GM13976 (cell line): ENCODE measurements around the gene YARS1.

Source experiments
- DNase-seq: peaks from one replicate; pipeline ENCODE4 v3.0.0; 2012; ENCODE audit warnings: low spot score
- in situ Hi-C: fragments of 300-500 bp; cut with MboI; formaldehyde crosslinking; loops from one replicate; pipeline ENCODE4 v1.12.0; 2022; ENCODE audit warnings: low sequenced_read_pairs, mixed read lengths, inconsistent platforms; ENCODE audit not compliant: unreplicated experiment
- TF ChIP-seq, protein P1 (sequence below): IDR thresholded peaks from 2 replicates; pipeline ENCODE4 v1.5.1; 2012; ENCODE audit warnings: borderline replicate concordance, mild to moderate bottlenecking; ENCODE audit not compliant: insufficient read depth; ENCODE audit errors: extremely low read depth, missing control alignments, control extremely low read depth

The YARS1 gene

DNA sequence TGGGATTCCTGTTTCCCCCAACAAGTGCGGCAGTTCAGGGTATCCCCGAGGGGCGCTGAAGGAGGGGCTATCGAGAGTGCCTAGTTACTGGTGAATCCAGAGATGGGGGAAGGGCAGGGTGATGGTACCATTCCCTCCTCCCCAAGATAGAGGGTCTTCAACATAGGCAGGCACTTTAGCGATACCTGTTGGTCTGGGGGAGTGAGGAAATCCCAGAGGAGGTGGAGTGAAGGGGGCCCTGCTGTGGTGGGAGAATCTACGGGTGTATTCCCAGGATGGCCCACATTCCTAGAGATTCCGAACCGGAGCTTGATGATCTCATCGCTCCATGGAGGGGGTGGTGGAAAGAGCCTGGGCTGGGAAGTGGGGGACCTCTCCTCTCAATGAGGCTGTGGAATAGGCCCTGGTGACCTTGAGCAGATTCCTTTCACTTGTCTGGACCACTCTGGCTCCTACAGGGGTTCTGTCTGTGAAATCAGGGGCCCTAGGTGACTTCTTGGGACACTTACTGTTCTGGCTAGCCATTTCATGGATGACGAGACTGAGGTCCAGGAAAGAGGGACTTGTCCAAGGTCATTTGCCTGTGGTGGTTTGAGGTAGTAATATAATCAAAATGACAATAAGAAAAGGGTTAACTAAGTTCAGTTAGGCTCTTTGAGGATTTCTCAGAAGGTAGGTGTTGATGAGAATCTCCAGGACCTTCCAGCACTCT lies 61.9 kb downstream of the YARS1 start:
- no peak for DNase-seq
- in situ Hi-C loops, result no loop called here
- TF ChIP-seq, protein P1, sequence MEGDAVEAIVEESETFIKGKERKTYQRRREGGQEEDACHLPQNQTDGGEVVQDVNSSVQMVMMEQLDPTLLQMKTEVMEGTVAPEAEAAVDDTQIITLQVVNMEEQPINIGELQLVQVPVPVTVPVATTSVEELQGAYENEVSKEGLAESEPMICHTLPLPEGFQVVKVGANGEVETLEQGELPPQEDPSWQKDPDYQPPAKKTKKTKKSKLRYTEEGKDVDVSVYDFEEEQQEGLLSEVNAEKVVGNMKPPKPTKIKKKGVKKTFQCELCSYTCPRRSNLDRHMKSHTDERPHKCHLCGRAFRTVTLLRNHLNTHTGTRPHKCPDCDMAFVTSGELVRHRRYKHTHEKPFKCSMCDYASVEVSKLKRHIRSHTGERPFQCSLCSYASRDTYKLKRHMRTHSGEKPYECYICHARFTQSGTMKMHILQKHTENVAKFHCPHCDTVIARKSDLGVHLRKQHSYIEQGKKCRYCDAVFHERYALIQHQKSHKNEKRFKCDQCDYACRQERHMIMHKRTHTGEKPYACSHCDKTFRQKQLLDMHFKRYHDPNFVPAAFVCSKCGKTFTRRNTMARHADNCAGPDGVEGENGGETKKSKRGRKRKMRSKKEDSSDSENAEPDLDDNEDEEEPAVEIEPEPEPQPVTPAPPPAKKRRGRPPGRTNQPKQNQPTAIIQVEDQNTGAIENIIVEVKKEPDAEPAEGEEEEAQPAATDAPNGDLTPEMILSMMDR, result no peak

DNA sequence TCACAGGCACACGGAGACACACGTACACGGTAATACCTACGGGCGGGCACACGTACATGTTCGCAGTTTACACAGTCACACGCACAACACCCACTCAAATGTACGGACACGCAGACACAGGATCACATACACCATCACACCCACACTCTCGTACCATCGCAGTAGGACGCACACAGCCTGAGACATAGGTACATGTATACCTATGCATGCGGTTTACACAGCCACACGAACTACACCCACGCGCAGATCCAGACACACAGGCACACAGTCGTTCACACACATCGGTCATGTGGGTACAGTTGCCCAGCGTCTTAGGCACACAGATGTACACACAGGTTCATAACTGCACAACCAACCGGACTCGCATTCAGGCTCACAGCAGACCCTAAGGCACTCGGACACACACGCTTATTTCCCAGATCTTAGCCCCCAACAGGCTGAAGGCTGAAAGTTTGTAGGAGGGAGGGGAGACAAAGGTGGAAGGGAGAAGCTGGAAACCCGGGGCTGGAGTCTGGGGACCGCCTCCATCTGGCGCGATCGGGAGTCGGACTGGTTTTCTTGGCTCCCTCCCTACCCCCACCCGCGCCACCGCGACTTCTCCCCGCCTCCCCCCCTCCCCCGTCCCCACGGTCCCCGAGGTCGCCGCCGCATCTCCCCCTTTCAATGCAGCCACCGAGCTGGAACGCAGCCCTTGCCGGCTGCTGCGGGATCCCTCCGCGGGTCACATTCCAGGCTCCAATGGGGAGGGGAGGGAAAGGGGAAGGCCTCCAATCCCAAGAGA lies 62.7 kb downstream of the YARS1 start:
- in situ Hi-C loops, result no loop called here
- TF ChIP-seq, protein P1, result no peak
- DNase-seq, result no peak

DNA sequence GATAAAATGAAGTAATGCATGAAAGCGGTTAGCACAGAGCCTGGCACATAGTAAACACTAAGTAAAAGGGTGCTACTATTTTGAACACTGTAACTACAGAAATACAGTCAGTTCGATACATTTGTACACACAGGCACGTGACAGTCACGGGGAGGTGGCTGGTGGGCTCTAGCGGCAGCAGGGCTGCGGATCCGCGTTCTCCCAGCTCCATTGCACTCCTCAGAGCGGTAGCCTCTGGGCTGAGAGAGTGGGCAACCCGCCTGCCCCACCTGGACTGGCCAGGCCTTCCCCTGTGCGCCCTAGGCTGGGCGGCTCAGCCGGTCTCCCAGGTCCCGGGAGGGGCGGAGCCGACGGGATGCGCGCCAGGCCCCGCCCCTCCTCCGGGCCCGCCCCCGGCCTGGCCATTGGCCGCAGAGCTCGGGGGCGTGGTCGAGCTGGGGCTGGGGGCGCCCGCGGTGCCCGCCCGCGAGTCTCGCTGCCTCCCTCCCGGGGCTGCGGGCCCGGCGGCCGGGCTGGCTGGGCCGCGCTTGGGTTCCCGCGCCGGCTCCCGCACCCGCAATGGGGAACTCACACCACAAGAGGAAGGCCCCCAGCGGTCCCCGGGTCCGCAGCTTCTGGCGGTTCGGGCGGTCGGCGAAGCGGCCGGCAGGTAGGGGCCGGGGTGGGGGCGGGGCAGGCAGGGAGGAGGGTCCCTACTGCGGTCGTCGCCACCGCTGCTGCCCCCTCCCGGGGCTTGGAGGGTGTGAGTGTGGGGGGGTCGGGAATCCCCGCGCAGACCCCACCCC lies 63.4 kb downstream of the YARS1 start:
- DNase-seq, result peak; percentile 95
- in situ Hi-C loops, result no loop called here

DNA sequence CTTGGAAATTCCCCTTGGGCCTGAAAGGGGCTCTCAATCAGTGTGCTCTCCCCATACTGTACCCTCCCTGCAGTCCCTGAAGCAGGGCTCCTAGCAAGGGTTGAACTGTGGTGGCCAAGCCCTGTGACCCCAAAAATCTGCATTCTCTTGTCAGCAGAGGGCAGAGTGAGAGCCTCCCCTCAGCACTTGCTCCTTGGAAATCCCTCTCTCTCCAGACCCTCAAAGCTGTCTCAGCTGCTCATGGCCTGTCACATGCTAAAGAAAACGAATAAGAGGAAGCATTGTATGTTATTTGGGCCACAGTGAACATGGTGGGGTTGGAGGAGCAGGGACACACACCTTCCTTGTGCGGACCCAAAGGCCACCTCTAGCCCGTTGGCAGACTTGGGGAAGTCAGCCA lies 67.4 kb downstream of the YARS1 start:
- no peak for DNase-seq
- TF ChIP-seq, protein P1, result no peak
- in situ Hi-C loops, result no loop called here

More for the DNA sequence above, 63.4 kb downstream of the YARS1 start:
- TF ChIP-seq, protein P1, result no peak

DNA sequence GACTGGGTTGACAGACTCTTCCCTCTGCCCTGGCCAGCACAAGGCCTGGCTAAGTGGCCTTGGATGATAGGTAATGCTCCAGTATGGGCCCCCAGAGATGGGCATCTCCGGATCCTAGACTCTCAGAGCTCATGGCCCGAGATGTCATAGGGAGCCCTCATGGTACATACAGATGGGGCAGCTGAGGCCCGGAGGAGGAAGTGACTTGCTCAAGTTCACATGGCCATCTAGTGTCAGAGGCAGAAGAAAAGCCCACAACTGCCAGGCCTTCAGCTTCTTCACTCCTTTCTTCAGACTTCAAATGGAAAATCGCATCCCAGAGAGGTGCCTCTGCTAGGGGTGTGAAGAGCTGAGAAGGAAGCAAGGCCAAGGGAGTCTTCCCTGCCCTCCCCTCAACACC lies 67.8 kb downstream of the YARS1 start:
- in situ Hi-C loops, result no loop called here
- TF ChIP-seq, protein P1, result no peak
- DNase-seq, result no peak

DNA sequence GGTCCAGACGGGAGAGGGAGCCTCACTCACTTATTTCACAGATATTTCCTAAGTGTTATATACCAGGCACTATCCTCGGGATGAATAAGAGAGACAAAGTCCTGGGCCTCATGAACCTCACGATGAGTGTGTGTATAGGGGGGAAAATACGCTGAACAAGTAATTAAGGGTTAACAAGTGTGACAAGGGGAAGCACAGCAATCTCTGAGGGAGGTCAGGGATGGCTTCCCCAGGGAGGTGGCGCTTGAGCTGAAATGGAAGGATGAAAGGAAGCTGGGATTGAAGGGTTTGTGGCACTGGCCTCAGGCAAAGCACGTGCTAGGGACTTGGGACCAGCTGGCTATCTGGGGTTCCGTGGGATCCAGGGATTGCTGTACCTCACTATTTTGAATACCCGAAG lies 68.2 kb downstream of the YARS1 start:
- DNase-seq, result no peak
- TF ChIP-seq, protein P1, result no peak
- in situ Hi-C loops, result no loop called here
